ENCODE results near the gene HIPK4.

The HIPK4 gene

DNA sequence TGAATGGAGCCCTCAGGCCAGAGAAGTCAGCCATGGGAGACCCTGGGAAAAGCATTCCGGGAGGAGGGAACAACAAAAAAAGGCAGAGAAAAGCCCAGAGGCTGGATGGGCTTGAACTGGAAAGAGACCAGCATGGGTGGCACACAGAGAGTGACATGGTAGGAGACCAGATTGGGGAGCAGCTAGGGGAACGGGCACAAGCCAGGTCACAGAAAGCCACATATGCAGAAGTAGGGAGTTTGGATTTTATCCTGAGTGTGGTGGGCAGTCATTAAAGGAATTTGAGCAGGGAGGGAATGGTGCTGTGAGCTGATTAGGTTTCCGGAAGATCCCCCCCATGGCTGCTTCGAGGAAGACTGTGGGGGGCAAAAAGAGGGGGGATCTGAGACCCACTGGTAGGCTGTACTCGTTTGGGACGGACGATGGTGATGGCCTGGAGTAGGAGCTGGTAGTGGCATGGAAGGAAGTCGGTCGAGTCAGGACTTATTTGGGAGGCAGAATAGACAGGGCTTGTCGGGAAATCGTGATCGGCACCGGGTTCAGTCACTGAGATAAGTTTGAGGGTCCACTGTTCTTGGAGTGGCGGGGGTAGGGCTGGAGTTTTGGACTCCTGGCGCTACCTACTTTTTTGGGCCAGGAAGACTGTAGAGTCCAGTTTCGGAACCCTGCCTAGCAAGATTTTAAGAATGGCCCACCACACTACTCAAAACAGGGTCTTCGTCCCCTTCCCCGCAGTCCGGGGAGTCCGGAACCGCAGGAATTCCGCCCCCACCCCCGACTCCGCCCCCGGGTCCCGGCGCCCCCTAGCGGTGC is 34.9 kb upstream of the HIPK4 start:
- DNase-seq (ENCODE audit: insufficient read length, low spot score), result no peak

DNA sequence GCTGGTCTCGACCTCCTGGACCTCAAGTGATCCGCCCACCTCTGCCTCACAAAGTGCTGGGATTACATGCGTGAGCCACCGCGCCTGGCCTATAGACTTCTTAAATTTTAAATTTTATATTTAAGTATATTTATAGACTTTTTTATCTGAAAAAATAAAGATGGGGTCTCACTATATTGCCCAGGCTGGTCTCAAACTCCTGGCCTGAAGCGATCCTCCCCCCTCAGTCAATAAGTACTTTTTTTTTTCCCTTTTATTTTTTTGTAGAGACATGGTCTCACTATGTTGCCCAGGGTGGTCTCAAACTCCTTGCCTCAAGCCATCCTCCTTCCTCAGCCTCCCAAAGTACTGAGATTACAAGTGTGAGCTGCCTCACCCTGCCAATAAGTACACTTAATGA is 34.0 kb upstream of the HIPK4 start:
- FAIRE-seq (no peak), DNase-seq (ENCODE audit: insufficient read length, low spot score) (no peak)
- no peak for TF ChIP-seq SPI1 (IDR thresholded peaks at IDR 0.05; ENCODE audit: low read depth, low read length)
- TF ChIP-seq PAX5 (IDR thresholded peaks at IDR 0.05; ENCODE audit: insufficient read depth, low read length, severe bottlenecking), result no peak
- TF ChIP-seq POLR2AphosphoS5 (IDR thresholded peaks at IDR 0.05; ENCODE audit: low read depth, low read length), result no peak
- TF ChIP-seq POU2F2 (IDR thresholded peaks at IDR 0.05; ENCODE audit: low read depth, low read length), result no peak
- TF ChIP-seq TAF1 (IDR thresholded peaks at IDR 0.05; ENCODE audit: low read depth, low read length), result no peak
- TF ChIP-seq POLR2A (IDR thresholded peaks at IDR 0.05; ENCODE audit: low read depth, low read length), result no peak

More for the DNA sequence above, 34.9 kb upstream of the HIPK4 start:
- peak; percentile 63 for FAIRE-seq
- TF ChIP-seq POLR2A (IDR thresholded peaks at IDR 0.05; ENCODE audit: low read depth, low read length) (no peak), SPI1 (IDR thresholded peaks at IDR 0.05; ENCODE audit: low read depth, low read length) (no peak), PAX5 (IDR thresholded peaks at IDR 0.05; ENCODE audit: insufficient read depth, low read length, severe bottlenecking) (no peak), POLR2AphosphoS5 (IDR thresholded peaks at IDR 0.05; ENCODE audit: low read depth, low read length) (no peak), POU2F2 (IDR thresholded peaks at IDR 0.05; ENCODE audit: low read depth, low read length) (no peak), TAF1 (IDR thresholded peaks at IDR 0.05; ENCODE audit: low read depth, low read length) (no peak)

DNA sequence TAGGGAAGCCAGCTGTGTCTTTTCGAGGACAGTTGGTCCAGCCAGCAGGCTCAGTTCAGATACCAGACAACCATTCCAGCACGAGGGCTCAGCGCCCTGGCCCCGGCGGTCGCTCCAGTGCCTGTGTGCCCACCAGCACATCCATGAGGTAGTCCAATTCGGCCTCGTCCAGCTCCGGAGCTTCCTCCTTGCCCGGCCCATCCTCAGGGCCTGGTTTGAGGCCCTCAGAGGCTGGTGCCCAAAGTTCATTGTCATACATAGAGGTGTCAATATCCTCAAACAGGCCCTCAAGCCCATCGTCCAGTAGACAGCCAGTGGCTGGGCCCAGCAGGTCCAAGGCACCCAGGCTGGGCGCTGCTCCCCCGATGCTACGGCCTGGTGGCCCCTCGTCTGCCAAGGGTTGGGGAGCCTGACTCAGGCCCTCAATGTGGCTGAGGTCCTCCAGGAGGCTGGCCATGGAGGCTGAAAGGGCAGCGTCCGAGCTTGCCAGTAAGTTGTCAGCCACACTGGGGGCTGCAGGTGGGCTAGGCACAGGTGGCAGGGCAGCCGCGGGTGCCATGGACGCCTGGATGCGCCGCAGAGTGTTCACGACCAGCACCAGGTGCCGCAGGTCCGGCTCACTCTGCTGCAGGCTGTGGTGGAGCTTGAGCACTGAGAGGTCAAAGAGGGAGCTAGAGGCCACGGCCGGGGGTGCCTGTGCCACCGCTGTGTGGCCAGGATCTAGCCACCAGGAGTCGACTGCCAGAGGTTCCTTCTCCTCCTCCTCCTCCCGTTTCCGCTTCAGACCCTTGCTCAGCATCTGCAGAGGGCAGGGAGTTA is 33.0 kb upstream of the HIPK4 start:
- FAIRE-seq, result no peak

GRCh38 chr19:40421993-40422747 is 32.2 kb upstream of the HIPK4 start:
- FAIRE-seq, result no peak
- TF ChIP-seq POU2F2 (IDR thresholded peaks at IDR 0.05; ENCODE audit: low read depth, low read length) (no peak), POLR2A (IDR thresholded peaks at IDR 0.05; ENCODE audit: low read depth, low read length) (no peak), TAF1 (IDR thresholded peaks at IDR 0.05; ENCODE audit: low read depth, low read length) (no peak), POLR2AphosphoS5 (IDR thresholded peaks at IDR 0.05; ENCODE audit: low read depth, low read length) (no peak), SPI1 (IDR thresholded peaks at IDR 0.05; ENCODE audit: low read depth, low read length) (no peak), PAX5 (IDR thresholded peaks at IDR 0.05; ENCODE audit: insufficient read depth, low read length, severe bottlenecking) (no peak)

More for the DNA sequence above, 33.0 kb upstream of the HIPK4 start:
- TF ChIP-seq POLR2AphosphoS5 (IDR thresholded peaks at IDR 0.05; ENCODE audit: low read depth, low read length) (no peak), PAX5 (IDR thresholded peaks at IDR 0.05; ENCODE audit: insufficient read depth, low read length, severe bottlenecking) (no peak), POU2F2 (IDR thresholded peaks at IDR 0.05; ENCODE audit: low read depth, low read length) (no peak), POLR2A (IDR thresholded peaks at IDR 0.05; ENCODE audit: low read depth, low read length) (no peak), TAF1 (IDR thresholded peaks at IDR 0.05; ENCODE audit: low read depth, low read length) (no peak), SPI1 (IDR thresholded peaks at IDR 0.05; ENCODE audit: low read depth, low read length) (no peak)
- no peak for DNase-seq (ENCODE audit: insufficient read length, low spot score)

DNA sequence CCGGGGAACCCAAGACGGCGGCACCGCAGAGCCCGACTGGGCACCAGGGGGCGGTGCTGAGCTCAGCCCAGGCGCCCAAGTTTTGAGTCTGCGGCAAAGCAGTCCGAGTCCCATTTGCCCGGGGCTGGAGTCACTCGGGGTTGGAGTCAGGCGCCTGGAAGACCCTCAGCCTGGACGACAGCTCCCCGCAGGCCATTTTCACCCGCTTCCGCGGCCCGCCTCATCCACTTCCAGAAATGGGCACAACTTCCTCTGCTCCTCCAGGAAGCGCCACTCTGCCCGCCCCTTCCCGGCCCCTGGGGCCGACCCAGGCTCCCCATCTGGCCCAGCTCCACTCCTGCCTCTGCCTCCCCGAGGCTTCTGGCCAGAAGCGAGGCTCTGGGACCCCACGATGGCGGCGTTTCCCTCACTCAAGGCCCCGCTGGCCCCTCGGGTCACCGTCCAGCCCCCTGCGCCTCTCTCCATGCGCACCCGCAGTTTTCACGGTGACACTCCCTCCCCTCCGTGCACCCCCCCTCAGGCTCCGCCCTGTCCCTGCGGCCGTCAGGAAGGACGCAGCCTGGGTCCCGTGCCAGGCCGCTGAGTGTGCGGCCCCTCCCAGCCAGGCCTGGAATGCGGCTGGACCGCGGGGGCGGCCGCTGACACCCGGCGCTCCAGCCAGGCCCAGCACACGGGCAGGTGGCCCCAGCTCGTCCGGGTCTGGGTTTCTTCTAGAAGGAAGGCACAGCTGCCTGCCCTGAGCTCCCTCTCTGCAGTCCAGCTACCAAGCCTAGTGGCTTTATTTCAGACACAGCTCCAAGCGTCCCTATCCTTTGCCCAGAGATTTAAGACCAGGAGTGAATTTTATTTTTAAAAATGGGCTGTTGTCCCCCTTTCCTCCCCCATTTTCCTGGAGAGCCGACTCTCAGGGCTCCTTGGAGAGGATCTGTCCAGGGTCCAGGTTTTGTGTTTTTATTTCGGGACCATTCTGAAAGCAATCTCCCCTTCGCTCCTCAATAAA is 31.1 kb upstream of the HIPK4 start:
- peak; percentile 88 for FAIRE-seq
- no peak for DNase-seq (ENCODE audit: insufficient read length, low spot score)
- TF ChIP-seq POU2F2 (IDR thresholded peaks at IDR 0.05; ENCODE audit: low read depth, low read length) (0 out of 2 replicates have a peak, but pooled peaks have one; percentile 19), POLR2AphosphoS5 (IDR thresholded peaks at IDR 0.05; ENCODE audit: low read depth, low read length) (peak; percentile 85; the same call in 1 of the 2 replicates), POLR2A (IDR thresholded peaks at IDR 0.05; ENCODE audit: low read depth, low read length) (peak; percentile 78), TAF1 (IDR thresholded peaks at IDR 0.05; ENCODE audit: low read depth, low read length) (0 out of 2 replicates have a peak, but pooled peaks have one; percentile 16), PAX5 (IDR thresholded peaks at IDR 0.05; ENCODE audit: insufficient read depth, low read length, severe bottlenecking) (no peak)

More at GRCh38 chr19:40421993-40422747, 32.2 kb upstream of the HIPK4 start:
- DNase-seq (ENCODE audit: insufficient read length, low spot score), result no peak

- TF ChIP-seq SPI1 (IDR thresholded peaks at IDR 0.05; ENCODE audit: low read depth, low read length) (no peak), TAF1 (IDR thresholded peaks at IDR 0.05; ENCODE audit: low read depth, low read length) (no peak), POLR2A (IDR thresholded peaks at IDR 0.05; ENCODE audit: low read depth, low read length) (no peak), POU2F2 (IDR thresholded peaks at IDR 0.05; ENCODE audit: low read depth, low read length) (no peak), POLR2AphosphoS5 (IDR thresholded peaks at IDR 0.05; ENCODE audit: low read depth, low read length) (no peak), PAX5 (IDR thresholded peaks at IDR 0.05; ENCODE audit: insufficient read depth, low read length, severe bottlenecking) (no peak)
- no peak for FAIRE-seq
- DNase-seq (ENCODE audit: insufficient read length, low spot score), result no peak
Observed at GRCh38 chr19:40420451-40420765, 30.4 kb upstream of the HIPK4 start.

DNA sequence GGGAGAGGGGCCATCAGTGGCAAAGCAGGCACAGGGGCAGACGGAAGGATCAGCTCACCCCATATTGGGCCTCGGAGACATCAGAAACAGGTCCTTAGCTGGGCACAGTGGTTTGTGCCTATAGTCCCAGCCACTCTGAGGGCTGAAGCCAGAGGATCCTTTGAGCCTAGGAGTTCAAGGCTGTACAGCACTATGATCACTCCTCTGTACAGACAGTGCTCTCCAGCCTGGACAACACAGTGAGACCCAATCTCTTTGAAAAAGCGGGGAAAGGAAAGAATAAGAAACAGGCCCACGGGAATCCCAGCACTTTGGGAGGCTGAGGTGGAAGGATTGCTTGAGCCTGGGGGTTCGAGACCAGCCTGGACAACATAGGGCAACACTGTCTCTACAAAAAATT is 29.8 kb upstream of the HIPK4 start:
- no peak for FAIRE-seq
- TF ChIP-seq TAF1 (IDR thresholded peaks at IDR 0.05; ENCODE audit: low read depth, low read length) (no peak), POLR2A (IDR thresholded peaks at IDR 0.05; ENCODE audit: low read depth, low read length) (no peak), POU2F2 (IDR thresholded peaks at IDR 0.05; ENCODE audit: low read depth, low read length) (no peak), SPI1 (IDR thresholded peaks at IDR 0.05; ENCODE audit: low read depth, low read length) (no peak), PAX5 (IDR thresholded peaks at IDR 0.05; ENCODE audit: insufficient read depth, low read length, severe bottlenecking) (no peak), POLR2AphosphoS5 (IDR thresholded peaks at IDR 0.05; ENCODE audit: low read depth, low read length) (no peak)
- no peak for DNase-seq (ENCODE audit: insufficient read length, low spot score)

Data from GM12891 (cell line).